GM13976 (cell line): ENCODE data around the gene AGRP.

Experiments used
- DNase-seq: peaks from one replicate; pipeline ENCODE4 v3.0.0; 2012; ENCODE audit warnings: low spot score
- CTCF ChIP-seq: IDR thresholded peaks from 2 replicates; pipeline ENCODE4 v1.5.1; 2012; ENCODE audit warnings: borderline replicate concordance, mild to moderate bottlenecking; ENCODE audit not compliant: insufficient read depth; ENCODE audit errors: extremely low read depth, missing control alignments, control extremely low read depth
- in situ Hi-C: fragments of 300-500 bp; cut with MboI; formaldehyde crosslinking; loops from one replicate; pipeline ENCODE4 v1.12.0; 2022; ENCODE audit warnings: low sequenced_read_pairs, mixed read lengths, inconsistent platforms; ENCODE audit not compliant: unreplicated experiment

The AGRP gene

GRCh38 chr16:67459066-67459860 is 24.1 kb downstream of the AGRP start:
- TF ChIP-seq CTCF: no peak
- in situ Hi-C loops: no loop called here
- no peak for DNase-seq

- no peak for TF ChIP-seq CTCF
- in situ Hi-C loops: no loop called here
- DNase-seq: no peak
These were observed 25.2 kb downstream of the AGRP start for GRCh38 chr16:67458121-67458641.

- in situ Hi-C loops: no loop called here
- TF ChIP-seq CTCF: no peak
- DNase-seq: no peak
These were observed 25.7 kb downstream of the AGRP start for GRCh38 chr16:67457611-67458010.

- no peak for DNase-seq
- no peak for TF ChIP-seq CTCF
- in situ Hi-C loops: no loop called here
These were observed 26.8 kb downstream of the AGRP start for GRCh38 chr16:67456391-67457081.

- in situ Hi-C loops: no loop called here
- DNase-seq: no peak
- no peak for TF ChIP-seq CTCF
These were observed 28.5 kb downstream of the AGRP start for GRCh38 chr16:67454852-67455251.

GRCh38 chr16:67454104-67454503 is 29.2 kb downstream of the AGRP start:
- in situ Hi-C loops: no loop called here
- DNase-seq: no peak

More at GRCh38 chr16:67454104-67454503, 29.2 kb downstream of the AGRP start:
- TF ChIP-seq CTCF: no peak
